ENCODE data around the gene HIP1R. TPM values are rescaled to one million over a fixed set of nuclear protein-coding genes. Genes with fewer than 3 reads are reported as not detected.

HIP1R gene
- total and polyA plus RNA-seq, 2 of the 8 experiments (the other 6 are each of a cell fraction or from before 2014, with no cell fraction given), result 11.2 to 14.5 TPM

GRCh38 chr12:122866379-122866778, 31.1 kb downstream of the HIP1R start:
- H3K18ac ChIP-seq (ENCODE audit: extremely low read depth, low read length), result no peak overlapping the region
- ChIA-PET POLR2A (ENCODE audit: partially characterized antibody) (no interaction called here), CTCF (ENCODE audit: partially characterized antibody) (interaction anchor here (0.7 to 20.1 kb wide), 9 partner anchors 8 to 209 kb away, joined by 3 to 473 read pairs (median 3); partner anchors contain the start of genes OGFOD2 and VPS37B)
- H3K4me3 ChIP-seq (ENCODE audit: extremely low read depth in 1 of 4, insufficient read depth in 2 of 4, low read depth in 3 of 4, low read length in 4 of 4), result no peak overlapping the region
- H3K23ac ChIP-seq (ENCODE audit: insufficient read length), result no peak overlapping the region
- H2BK20ac ChIP-seq (ENCODE audit: low read length), result no peak overlapping the region
- H2AFZ ChIP-seq (ENCODE audit: low read length), result no peak overlapping the region
- H3K4me2 ChIP-seq (ENCODE audit: insufficient read depth in 1 of 2, low read depth in 2 of 2, low read length in 2 of 2), result no peak overlapping the region
- peaks cover 24 to 42% (median 37%) of the 10 kb centered on the region in 4 experiments for H3K27me3 ChIP-seq (replicated peaks in 1 of 4; ENCODE audit: control insufficient read depth in 3 of 4, extremely low read depth in 1 of 4, insufficient read depth in 3 of 4, low read length in 3 of 4)
- TF ChIP-seq SUZ12 (IDR thresholded peaks at IDR 0.05; ENCODE audit: low read length) (no peak), E2F6 (IDR thresholded peaks at IDR 0.05) (no peak), CBX8 (IDR thresholded peaks at IDR 0.05; ENCODE audit: borderline replicate concordance, low read depth, low read length) (no peak), SIRT6 (IDR thresholded peaks at IDR 0.05; ENCODE audit: low read length) (no peak), CTBP2 (IDR thresholded peaks at IDR 0.05; ENCODE audit: borderline replicate concordance, insufficient read depth, insufficient read length, low read length) (no peak), SAP30 (IDR thresholded peaks at IDR 0.05; ENCODE audit: insufficient read depth, insufficient replicate concordance, low read length) (no peak)
- no peak overlapping the region for H3K9ac ChIP-seq (replicated peaks in 1 of 4; ENCODE audit: extremely low read depth in 1 of 4, low read depth in 3 of 4, low read length in 3 of 4)
- peaks cover 0 to 24% (median 8%) of the 10 kb centered on the region in 4 experiments; a peak in 5 of 8 replicates for H3K36me3 ChIP-seq (ENCODE audit: control insufficient read depth in 2 of 4, insufficient read depth in 4 of 4, low read length in 3 of 4)
- no peak overlapping the region for H2BK120ac ChIP-seq (replicated peaks; ENCODE audit: low read depth, low read length)
- H3K14ac ChIP-seq (ENCODE audit: insufficient read length), result no peak overlapping the region
- FAIRE-seq (no peak), DNase-seq (ENCODE audit: low read depth in 1 of 2, low spot score in 2 of 2) (no peak)
- no peak overlapping the region for H3K27ac ChIP-seq (ENCODE audit: low read depth, low read length)
- no peak overlapping the region for H3K56ac ChIP-seq (replicated peaks; ENCODE audit: insufficient read length, low read depth, low read length)
- H4K8ac ChIP-seq (ENCODE audit: extremely low read depth, insufficient read depth, low read length), result no peak overlapping the region
- H4K91ac ChIP-seq (replicated peaks; ENCODE audit: insufficient read length, low read length), result no peak overlapping the region
- WGBS, 2 experiments (ENCODE audit: extremely low coverage in 1 of 2, insufficient coverage in 1 of 2, insufficient read length in 1 of 2, insufficient replicate concordance in 2 of 2, low coverage in 1 of 2, low lambda C conversion rate in 2 of 2, missing lambda C conversion rate in 1 of 2), result 95% methylated on average over 17 of the region's 17 CpGs; no CpG with 5 or more reads in 1 of the 2 experiments
- H4K5ac ChIP-seq (ENCODE audit: insufficient read length, low read depth, low read length), result no peak overlapping the region
- H3K4ac ChIP-seq (replicated peaks; ENCODE audit: insufficient read length, low read depth, low read length), result no peak overlapping the region
- no peaks in the 10 kb centered on the region for H3K9me3 ChIP-seq (ENCODE audit: insufficient read depth in 2 of 2, low read depth in 1 of 2, low read length in 1 of 2)
- H3K23me2 ChIP-seq (ENCODE audit: low read depth, low read length), result no peaks in the 10 kb centered on the region
- H2AK5ac ChIP-seq (ENCODE audit: low read depth, low read length), result no peak overlapping the region
- no peak overlapping the region for H2BK12ac ChIP-seq (ENCODE audit: low read depth, low read length)
- no peak overlapping the region for H2BK15ac ChIP-seq (ENCODE audit: low read length)
- peaks cover 38 to 48% of the 10 kb centered on the region in 2 experiments for H4K20me1 ChIP-seq (replicated peaks in 1 of 2; ENCODE audit: control insufficient read depth in 1 of 2, insufficient read depth in 2 of 2, low read length in 2 of 2)
- H3K4me1 ChIP-seq (replicated peaks in 1 of 4; ENCODE audit: control insufficient read depth in 3 of 4, insufficient read depth in 4 of 4, low read length in 3 of 4), result peaks cover 0 to under 1% (median under 1%) of the 10 kb centered on the region in 4 experiments; a peak in 5 of 7 replicates
- no peak overlapping the region for H2BK5ac ChIP-seq (ENCODE audit: low read depth, low read length)
- no peaks in the 10 kb centered on the region for H3K79me2 ChIP-seq (ENCODE audit: control insufficient read depth in 1 of 2, insufficient read depth in 2 of 2, low read length in 2 of 2)
- peaks cover 1% of the 10 kb centered on the region for H3K79me1 ChIP-seq (ENCODE audit: low read depth, low read length)
